22Rv1 (cell line): ENCODE data around the gene ENDOD1.

ENCODE experiments used
- ZFX ChIP-seq: fragments of 450-650 bp; IDR thresholded peaks from 2 replicates; pipeline ENCODE4 v1.6.1; 2017; ENCODE audit warnings: antibody characterized with exemption, borderline replicate concordance
- TF ChIP-seq, protein P1 (sequence below): fragments of 450-650 bp; IDR thresholded peaks from 2 replicates; pipeline ENCODE4 v1.5.1; 2017; ENCODE audit warnings: mild to moderate bottlenecking

DNA sequence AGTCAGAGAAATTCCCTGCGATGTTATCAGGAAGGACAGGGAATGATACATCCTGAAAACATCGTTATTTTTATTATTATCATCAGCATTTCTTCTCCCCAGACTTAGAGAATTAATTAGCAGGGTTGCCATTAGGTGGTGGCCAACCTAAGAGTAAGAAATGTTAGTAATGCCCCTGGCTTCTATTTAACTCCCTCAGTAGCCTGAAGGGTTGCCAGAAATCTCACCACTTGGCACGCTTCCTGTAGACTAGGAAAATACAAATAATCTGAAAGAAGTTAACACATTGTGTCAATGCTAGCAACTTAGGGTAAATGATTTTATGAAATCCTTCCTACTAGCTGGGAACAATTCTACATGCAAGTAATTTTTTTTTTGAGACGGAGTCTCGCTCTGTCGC is 45.5 kb downstream of the ENDOD1 start:
- TF ChIP-seq, protein P1, sequence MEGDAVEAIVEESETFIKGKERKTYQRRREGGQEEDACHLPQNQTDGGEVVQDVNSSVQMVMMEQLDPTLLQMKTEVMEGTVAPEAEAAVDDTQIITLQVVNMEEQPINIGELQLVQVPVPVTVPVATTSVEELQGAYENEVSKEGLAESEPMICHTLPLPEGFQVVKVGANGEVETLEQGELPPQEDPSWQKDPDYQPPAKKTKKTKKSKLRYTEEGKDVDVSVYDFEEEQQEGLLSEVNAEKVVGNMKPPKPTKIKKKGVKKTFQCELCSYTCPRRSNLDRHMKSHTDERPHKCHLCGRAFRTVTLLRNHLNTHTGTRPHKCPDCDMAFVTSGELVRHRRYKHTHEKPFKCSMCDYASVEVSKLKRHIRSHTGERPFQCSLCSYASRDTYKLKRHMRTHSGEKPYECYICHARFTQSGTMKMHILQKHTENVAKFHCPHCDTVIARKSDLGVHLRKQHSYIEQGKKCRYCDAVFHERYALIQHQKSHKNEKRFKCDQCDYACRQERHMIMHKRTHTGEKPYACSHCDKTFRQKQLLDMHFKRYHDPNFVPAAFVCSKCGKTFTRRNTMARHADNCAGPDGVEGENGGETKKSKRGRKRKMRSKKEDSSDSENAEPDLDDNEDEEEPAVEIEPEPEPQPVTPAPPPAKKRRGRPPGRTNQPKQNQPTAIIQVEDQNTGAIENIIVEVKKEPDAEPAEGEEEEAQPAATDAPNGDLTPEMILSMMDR = no peak
- TF ChIP-seq ZFX = no peak
